Mucosa of descending colon (tissue), 3 donors: Measurements from ENCODE around the gene DAAM2. TPM values are rescaled to one million over a fixed set of nuclear protein-coding genes. Genes with fewer than 3 reads are reported as not detected.
A peak's percentile ranks its signal among the peaks of the same experiment; 100 is the strongest.

ENCODE experiments used
- ATAC-seq: fragments of 200-7000 bp; cut with Tn5 transposase; one replicate; pipeline ENCODE4 v1.9.1; 2020; ENCODE audit warnings: mild to moderate bottlenecking, moderate library complexity
- DNase-seq, 3 donors: peaks; one replicate each; pipeline ENCODE4 v3.0.0-alpha.2; 2020
- H3K36me3 ChIP-seq: fragments of 200-600 bp; one replicate; pipeline ENCODE4 v1.8.0; 2021; ENCODE audit warnings: low read depth, mild to moderate bottlenecking
- H3K4me1 ChIP-seq: fragments of 200-600 bp; one replicate; pipeline ENCODE4 v1.8.0; 2021; ENCODE audit warnings: low read depth, mild to moderate bottlenecking
- H3K4me3 ChIP-seq: fragments of 200-600 bp; one replicate; pipeline ENCODE4 v1.8.0; 2021; ENCODE audit warnings: mild to moderate bottlenecking
- H3K9me3 ChIP-seq: fragments of 200-600 bp; one replicate; pipeline ENCODE4 v1.8.0; 2021; ENCODE audit warnings: mild to moderate bottlenecking
- intact Hi-C, 2 donors: fragments of 100-400 bp; cut with DNase I in 1 of 2; cut with micrococcal nuclease in 1 of 2; formaldehyde crosslinking; loops; one replicate each; pipeline versions ENCODE4 v1.11.0 to v1.11.1; 2022; cut with DNase I, micrococcal nuclease
- total RNA-seq, 3 donors: library from RNA; stranded (reverse); fragmentation: NEBNext Ultra II Directional in 2 of 3; extraction: Animal tissue kit (Norgen Biotek cat#: 25700) in 2 of 3; gene quantifications; one replicate each; pipeline versions ENCODE4 v1.2.1 to v1.2.4, GENCODE V29; 2021 to 2023
- TF ChIP-seq, protein P1 (sequence below): fragments of 200-600 bp; IDR thresholded peaks from one replicate; pipeline ENCODE4 v1.8.0; 2022; ENCODE audit warnings: antibody characterized with exemption, mild to moderate bottlenecking
- donor health status: DM: no; HTN: no; CAD: no; lungs with moderate emphysema.
- donor health status: DM: no; HTN: no; CAD: no.
- donor health status: DM: no; HTN: yes; CAD: no.

The DAAM2 gene
- total RNA-seq, 3 donors from 2014 or later = 6.1 to 27.8 (median 9.1) TPM

- intact Hi-C loops = no loop called here
- H3K9me3 ChIP-seq = no peaks in the 10 kb centered on the region
- H3K4me3 ChIP-seq = no peak overlapping the region
- H3K36me3 ChIP-seq = no peaks in the 10 kb centered on the region
- peaks cover 10% of the 10 kb centered on the region for H3K4me1 ChIP-seq
- TF ChIP-seq, protein P1, sequence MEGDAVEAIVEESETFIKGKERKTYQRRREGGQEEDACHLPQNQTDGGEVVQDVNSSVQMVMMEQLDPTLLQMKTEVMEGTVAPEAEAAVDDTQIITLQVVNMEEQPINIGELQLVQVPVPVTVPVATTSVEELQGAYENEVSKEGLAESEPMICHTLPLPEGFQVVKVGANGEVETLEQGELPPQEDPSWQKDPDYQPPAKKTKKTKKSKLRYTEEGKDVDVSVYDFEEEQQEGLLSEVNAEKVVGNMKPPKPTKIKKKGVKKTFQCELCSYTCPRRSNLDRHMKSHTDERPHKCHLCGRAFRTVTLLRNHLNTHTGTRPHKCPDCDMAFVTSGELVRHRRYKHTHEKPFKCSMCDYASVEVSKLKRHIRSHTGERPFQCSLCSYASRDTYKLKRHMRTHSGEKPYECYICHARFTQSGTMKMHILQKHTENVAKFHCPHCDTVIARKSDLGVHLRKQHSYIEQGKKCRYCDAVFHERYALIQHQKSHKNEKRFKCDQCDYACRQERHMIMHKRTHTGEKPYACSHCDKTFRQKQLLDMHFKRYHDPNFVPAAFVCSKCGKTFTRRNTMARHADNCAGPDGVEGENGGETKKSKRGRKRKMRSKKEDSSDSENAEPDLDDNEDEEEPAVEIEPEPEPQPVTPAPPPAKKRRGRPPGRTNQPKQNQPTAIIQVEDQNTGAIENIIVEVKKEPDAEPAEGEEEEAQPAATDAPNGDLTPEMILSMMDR = no peak
- DNase-seq = no peak
- no peak for ATAC-seq
Observed at GRCh38 chr6:39930540-39930939, 138.4 kb downstream of the DAAM2 start.

GRCh38 chr6:39931607-39932006 lies 139.4 kb downstream of the DAAM2 start:
- DNase-seq (no peak), ATAC-seq (no peak)
- TF ChIP-seq, protein P1 = no peak
- no peaks in the 10 kb centered on the region for H3K36me3 ChIP-seq
- no peaks in the 10 kb centered on the region for H3K9me3 ChIP-seq
- H3K4me1 ChIP-seq = peaks cover 10% of the 10 kb centered on the region
- H3K4me3 ChIP-seq = no peak overlapping the region
- intact Hi-C loops = no loop called here

GRCh38 chr6:39932386-39932910 lies 140.3 kb downstream of the DAAM2 start:
- Histone ChIP-seq H3K36me3 (no peaks in the 10 kb centered on the region), H3K4me1 (peaks cover 6% of the 10 kb centered on the region), H3K9me3 (no peaks in the 10 kb centered on the region), H3K4me3 (no peak overlapping the region)
- ATAC-seq (no peak), DNase-seq (no peak)
- intact Hi-C loops = no loop called here
- TF ChIP-seq, protein P1 = no peak

DNA sequence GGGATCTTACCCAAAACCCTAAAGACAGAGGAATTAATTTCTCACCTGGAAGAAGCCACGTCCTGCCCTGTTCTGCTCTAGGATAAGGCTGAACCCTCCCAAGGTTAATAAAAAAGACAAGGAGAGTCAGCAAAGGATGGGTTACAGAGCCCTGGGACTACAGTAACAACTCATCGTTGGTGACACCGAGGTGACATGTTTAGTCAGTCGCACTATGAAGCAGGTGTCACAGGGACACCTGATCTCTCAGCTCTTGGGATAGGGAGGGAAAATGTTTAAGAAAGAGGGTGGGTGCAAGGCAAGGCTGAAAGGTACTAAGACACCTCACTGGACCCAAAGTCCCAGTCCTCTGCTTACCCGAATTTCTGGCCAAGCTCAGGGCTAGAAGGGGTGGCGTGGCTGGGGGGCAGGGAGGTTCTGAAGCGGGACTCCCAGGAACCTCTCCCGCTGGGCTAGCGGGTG lies 141.5 kb downstream of the DAAM2 start:
- no peaks in the 10 kb centered on the region for H3K9me3 ChIP-seq
- H3K4me3 ChIP-seq = peak overlapping the region; percentile 74
- no peaks in the 10 kb centered on the region for H3K36me3 ChIP-seq
- DNase-seq (no peak), ATAC-seq (peak; percentile 11)
- H3K4me1 ChIP-seq = peaks cover 12% of the 10 kb centered on the region
- intact Hi-C loops = no loop called here
- TF ChIP-seq, protein P1 = no peak

DNA sequence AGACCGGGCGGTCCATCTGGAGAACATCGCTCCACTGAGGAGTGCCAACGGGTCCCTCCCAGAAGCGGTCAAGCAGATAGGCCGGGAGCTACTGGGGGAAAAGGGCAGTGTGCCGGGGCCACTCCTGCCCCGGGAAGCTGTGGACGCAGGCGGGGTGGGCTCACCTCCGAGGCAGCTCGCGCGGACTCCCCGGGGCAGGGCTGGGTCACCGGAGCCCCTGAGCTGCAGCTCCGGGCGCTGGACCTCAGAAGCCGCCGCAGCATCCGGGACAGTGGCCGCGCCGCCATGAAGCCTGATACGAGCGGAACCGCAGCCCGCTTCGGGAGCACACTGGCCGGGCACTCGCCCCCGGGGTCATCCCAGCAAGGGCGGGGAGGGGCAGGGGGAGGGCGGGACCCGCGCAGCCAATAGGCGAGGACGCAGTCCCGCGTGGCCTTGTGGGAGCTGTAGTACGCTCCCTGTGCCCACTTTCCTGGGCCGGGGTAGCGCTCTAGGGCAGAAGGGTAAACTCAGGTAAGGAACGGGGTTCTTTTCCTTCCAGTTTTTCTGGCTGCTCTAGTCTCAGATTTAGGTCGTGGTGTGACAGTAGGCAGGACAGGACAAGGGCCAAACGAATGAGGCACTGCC lies 142.1 kb downstream of the DAAM2 start, which contains the start of gene MOCS1:
MOCS1 (minus strand) TSS at position 332 of the 627 bp plus-strand sequence; CDS start at position 287, 45 bp downstream.
- TF ChIP-seq, protein P1 = no peak
- peaks cover 17% of the 10 kb centered on the region for H3K4me1 ChIP-seq
- DNase-seq (peak; percentile 82 to 89 (median 85)), ATAC-seq (peak; percentile 95)
- peak within 1 kb of the TSS; percentile 74 for H3K4me3 ChIP-seq
- H3K36me3 ChIP-seq = no peaks in the 10 kb centered on the region
- H3K9me3 ChIP-seq = no peaks in the 10 kb centered on the region
- intact Hi-C loops = no loop called here
